HG02943 (cell line): ENCODE measurements around the gene CDCP2.
A peak's percentile ranks its signal among the peaks of the same experiment; 100 is the strongest.

Source experiments
- ATAC-seq: cut with Tn5 transposase; IDR thresholded peaks from one replicate; pipeline ENCODE4 v1.9.1; 2021; ENCODE audit warnings: mild to moderate bottlenecking, low read depth, moderate library complexity; ENCODE audit not compliant: unreplicated experiment

Gene CDCP2

GRCh38 chr1:54152696-54153095 lies at the start of gene CDCP2:
Gene CDCP2, minus strand, starts transcription at chr1:54153000. Its CDS starts 78 bp downstream, at chr1:54152922.
- ATAC-seq: no peak

GRCh38 chr1:54200519-54200997 lies 47.8 kb upstream of the CDCP2 start:
- ATAC-seq: no peak

- ATAC-seq: peak; percentile 96
Observed at GRCh38 chr1:54199765-54200518, 47.1 kb upstream of the CDCP2 start, which contains the start of the genes CYB5RL and MRPL37. Gene CYB5RL, minus strand, starts transcription at chr1:54200030. Its CDS starts 4,414 bp downstream, at chr1:54195616. Gene MRPL37, plus strand, starts transcription at chr1:54200167. Its CDS starts 77 bp downstream, at chr1:54200244.

- no peak for ATAC-seq
Observed at GRCh38 chr1:54199151-54199764, 46.5 kb upstream of the CDCP2 start.

- ATAC-seq: no peak
Observed at GRCh38 chr1:54193453-54193852, 40.7 kb upstream of the CDCP2 start.

GRCh38 chr1:54191525-54191924 lies 38.7 kb upstream of the CDCP2 start:
- ATAC-seq: no peak

GRCh38 chr1:54190526-54190925 lies 37.7 kb upstream of the CDCP2 start:
- ATAC-seq: no peak

- ATAC-seq: no peak
Observed at GRCh38 chr1:54188291-54188690, 35.5 kb upstream of the CDCP2 start.

GRCh38 chr1:54186056-54186455 lies 33.3 kb upstream of the CDCP2 start:
- no peak for ATAC-seq

- no peak for ATAC-seq
Observed at GRCh38 chr1:54180701-54181360, 28.0 kb upstream of the CDCP2 start.

GRCh38 chr1:54178296-54179070 lies 25.7 kb upstream of the CDCP2 start:
- no peak for ATAC-seq

GRCh38 chr1:54177726-54178125 lies 24.9 kb upstream of the CDCP2 start:
- no peak for ATAC-seq

GRCh38 chr1:54176621-54177327 lies 24.0 kb upstream of the CDCP2 start:
- no peak for ATAC-seq

GRCh38 chr1:54174106-54174505 lies 21.3 kb upstream of the CDCP2 start:
- no peak for ATAC-seq

GRCh38 chr1:54173681-54174080 lies 20.9 kb upstream of the CDCP2 start:
- no peak for ATAC-seq

- ATAC-seq: no peak
Observed at GRCh38 chr1:54172614-54173599, 20.1 kb upstream of the CDCP2 start.

- ATAC-seq: no peak
Observed at GRCh38 chr1:54171606-54172005, 18.8 kb upstream of the CDCP2 start.

- no peak for ATAC-seq
Observed at GRCh38 chr1:54171016-54171415, 18.2 kb upstream of the CDCP2 start.

- ATAC-seq: no peak
Observed at GRCh38 chr1:54169068-54169467, 16.3 kb upstream of the CDCP2 start.
